Keratinocyte (primary cell): ENCODE measurements around the gene NUFIP2. TPM values are rescaled to one million over a fixed set of nuclear protein-coding genes. Genes with fewer than 3 reads are reported as not detected.
A peak's percentile ranks its signal among the peaks of the same experiment; 100 is the strongest.

Experiments
- DNase-seq: peaks from one replicate; pipeline ENCODE4 v3.0.0-alpha.2; 2011; ENCODE audit warnings: low read depth, missing footprints, low spot score
- FAIRE-seq: peaks from 2 replicates; lab custom pipeline; 2011; peaks lifted over from hg19 to GRCh38; lab: Jason Lieb, UNC
- H2AFZ ChIP-seq: 2 replicates; pipeline ENCODE4 v1.6.0; 2012; ENCODE audit warnings: low read length, control low read depth, inconsistent platforms; ENCODE audit not compliant: control insufficient read depth
- H3K27ac ChIP-seq: 2 replicates; pipeline ENCODE4 v1.5.1; 2011; ENCODE audit warnings: low read length; ENCODE audit not compliant: control insufficient read depth, insufficient read depth
- H3K27me3 ChIP-seq: 3 replicates; pipeline ENCODE4 v1.6.0; 2011; ENCODE audit warnings: low read length; ENCODE audit not compliant: control insufficient read depth, insufficient read depth; ENCODE audit errors: extremely low read depth
- H3K36me3 ChIP-seq, 2 experiments: 2 replicates in 1 of 2; 3 replicates in 1 of 2; pipeline ENCODE4 v1.5.1; 2011; ENCODE audit warnings: low read length in 2 of 2, mild to moderate bottlenecking in 1 of 2; ENCODE audit not compliant: control insufficient read depth in 2 of 2, insufficient read depth in 2 of 2; ENCODE audit errors: extremely low read depth in 1 of 2
- H3K4me1 ChIP-seq: 3 replicates; pipeline ENCODE4 v1.5.1; 2011; ENCODE audit warnings: low read length; ENCODE audit not compliant: control insufficient read depth, insufficient read depth; ENCODE audit errors: extremely low read depth
- H3K4me2 ChIP-seq: 3 replicates; pipeline ENCODE4 v1.6.0; 2011; ENCODE audit warnings: low read depth, low read length; ENCODE audit not compliant: control insufficient read depth, insufficient read depth; ENCODE audit errors: extremely low read depth
- H3K4me3 ChIP-seq, 3 experiments: fragments of 200-600 bp in 1 of 3; sonication (generic) in 1 of 3; 2 replicates in 2 of 3; 3 replicates in 1 of 3; pipeline ENCODE4 v1.5.1; 2011 to 2016; ENCODE audit warnings: low read length in 3 of 3, mild to moderate bottlenecking in 3 of 3, control low read depth in 2 of 3, inconsistent platforms in 1 of 3, low read depth in 1 of 3, mixed read lengths in 1 of 3, mixed run types in 1 of 3, moderate library complexity in 1 of 3; ENCODE audit not compliant: control insufficient read depth in 2 of 3, insufficient read depth in 2 of 3; ENCODE audit errors: extremely low read depth in 1 of 3
- H3K79me2 ChIP-seq: 2 replicates; pipeline ENCODE4 v1.6.0; 2012; ENCODE audit warnings: low read length; ENCODE audit not compliant: control insufficient read depth, insufficient read depth
- H3K9ac ChIP-seq: 3 replicates; pipeline ENCODE4 v1.6.0; 2011; ENCODE audit warnings: low read length; ENCODE audit not compliant: control insufficient read depth, insufficient read depth; ENCODE audit errors: extremely low read depth
- H3K9me1 ChIP-seq: 3 replicates; pipeline ENCODE4 v1.6.0; 2011; ENCODE audit warnings: low read length; ENCODE audit not compliant: control insufficient read depth, insufficient read depth; ENCODE audit errors: extremely low read depth
- H3K9me3 ChIP-seq: 2 replicates; pipeline ENCODE4 v1.5.1; 2012; ENCODE audit warnings: low read depth, low read length; ENCODE audit not compliant: control insufficient read depth
- H4K20me1 ChIP-seq: 3 replicates; pipeline ENCODE4 v1.6.0; 2011; ENCODE audit warnings: low read length; ENCODE audit not compliant: control insufficient read depth, insufficient read depth; ENCODE audit errors: extremely low read depth
- EZH2 ChIP-seq: IDR thresholded peaks from one replicate; pipeline ENCODE4 v1.6.1; 2012; ENCODE audit warnings: inconsistent platforms, mild to moderate bottlenecking, low read length, moderate library complexity
- dilution Hi-C: fragments of 300-500 bp; cut with MboI; formaldehyde crosslinking; loops from one replicate; pipeline ENCODE4 v1.7.0; 2020; ENCODE audit warnings: low sequenced_read_pairs; ENCODE audit not compliant: extremely low pct_ligation_motif_present
- polyA plus RNA-seq, 5 experiments: library from polyadenylated mRNA; depleted of rRNA in 3 of 5; stranded (reverse) in 3 of 5; stranded (forward) in 1 of 5; unstranded in 1 of 5; fragments of >200 nt; gene quantifications; 1 replicate in 1 of 5; 2 replicates in 3 of 5; 3 replicates in 1 of 5; pipeline versions ENCODE4 v1.2.1 to v1.2.3, GENCODE V29; 2011 to 2012; ENCODE audit warnings: missing spikeins in 2 of 5, low read depth in 1 of 5, low replicate concordance in 1 of 5
- TF ChIP-seq, protein P1 (sequence below), 3 experiments: IDR thresholded peaks in 1 of 3; conservative IDR thresholded peaks in 1 of 3; optimal IDR thresholded peaks in 1 of 3; 2 replicates in 2 of 3; 3 replicates in 1 of 3; pipeline versions ENCODE3 to v1.5.1; 2011; ENCODE audit warnings: low read length in 3 of 3, mild to moderate bottlenecking in 3 of 3, moderate library complexity in 2 of 3, control low read depth in 1 of 3, inconsistent platforms in 1 of 3; ENCODE audit not compliant: insufficient read depth in 2 of 3; ENCODE audit errors: extremely low read depth in 1 of 3

Gene NUFIP2
- polyA plus RNA-seq, 1 donor (not counting 4 experiments of a cell fraction or from before 2014, with no cell fraction given): 22.0 TPM

DNA sequence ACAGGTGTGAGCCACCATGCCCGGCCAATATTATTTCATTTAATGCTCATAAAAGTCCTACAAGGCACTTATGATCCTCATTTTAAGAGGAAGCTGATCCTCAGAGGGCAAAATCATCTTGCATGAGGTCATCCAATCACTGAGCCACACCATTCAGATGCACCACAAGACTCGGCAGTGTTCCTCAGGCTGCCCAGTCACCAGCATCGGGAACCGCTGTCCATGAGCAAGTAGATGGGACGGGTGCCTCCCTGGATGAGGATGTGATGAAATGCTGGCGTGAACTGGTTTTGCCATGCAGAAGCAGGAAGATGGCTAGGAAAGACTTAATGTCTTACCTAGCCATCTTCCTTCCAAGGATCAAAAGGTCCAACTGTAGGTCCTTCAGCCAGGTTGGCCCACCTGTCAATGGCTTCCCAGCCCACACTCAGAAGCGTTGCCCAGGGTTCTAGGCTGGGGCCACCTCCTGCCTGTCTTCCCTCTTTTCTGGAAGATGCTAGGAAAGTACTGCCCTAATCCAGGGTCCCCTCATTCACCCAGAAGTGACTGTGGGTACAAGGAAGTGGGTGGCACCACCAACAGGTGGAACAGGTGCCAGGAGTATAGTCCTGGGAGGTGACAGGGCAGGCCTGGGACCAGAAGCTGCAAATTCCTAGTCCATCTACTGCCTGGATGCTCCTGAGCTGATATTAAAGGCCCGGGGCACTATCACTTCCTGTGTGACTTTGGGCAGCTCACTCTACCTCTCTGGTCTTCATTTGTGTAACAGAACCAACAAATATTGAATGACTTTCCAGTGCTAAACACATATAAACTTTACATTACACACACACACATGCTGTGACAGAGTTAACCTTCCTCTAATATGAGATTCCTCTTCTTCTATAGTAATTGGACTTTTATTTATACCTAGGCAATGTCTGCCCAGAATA lies 79.5 kb downstream of the NUFIP2 start:
- dilution Hi-C loops: no loop called here
- no peak for DNase-seq
- Histone ChIP-seq H3K79me2 (no peaks in the 10 kb centered on the region), H3K27ac (no peak overlapping the region), H3K27me3 (no peaks in the 10 kb centered on the region), H4K20me1 (no peaks in the 10 kb centered on the region), H3K4me1 (peaks cover 50% of the 10 kb centered on the region), H2AFZ (no peak overlapping the region), H3K4me2 (no peak overlapping the region), H3K9me3 (no peaks in the 10 kb centered on the region), H3K4me3 (no peak overlapping the region), H3K9me1 (no peaks in the 10 kb centered on the region), H3K9ac (no peak overlapping the region), H3K36me3 (no peaks in the 10 kb centered on the region)
- FAIRE-seq: no peak
- no peak for TF ChIP-seq EZH2
- TF ChIP-seq, protein P1, sequence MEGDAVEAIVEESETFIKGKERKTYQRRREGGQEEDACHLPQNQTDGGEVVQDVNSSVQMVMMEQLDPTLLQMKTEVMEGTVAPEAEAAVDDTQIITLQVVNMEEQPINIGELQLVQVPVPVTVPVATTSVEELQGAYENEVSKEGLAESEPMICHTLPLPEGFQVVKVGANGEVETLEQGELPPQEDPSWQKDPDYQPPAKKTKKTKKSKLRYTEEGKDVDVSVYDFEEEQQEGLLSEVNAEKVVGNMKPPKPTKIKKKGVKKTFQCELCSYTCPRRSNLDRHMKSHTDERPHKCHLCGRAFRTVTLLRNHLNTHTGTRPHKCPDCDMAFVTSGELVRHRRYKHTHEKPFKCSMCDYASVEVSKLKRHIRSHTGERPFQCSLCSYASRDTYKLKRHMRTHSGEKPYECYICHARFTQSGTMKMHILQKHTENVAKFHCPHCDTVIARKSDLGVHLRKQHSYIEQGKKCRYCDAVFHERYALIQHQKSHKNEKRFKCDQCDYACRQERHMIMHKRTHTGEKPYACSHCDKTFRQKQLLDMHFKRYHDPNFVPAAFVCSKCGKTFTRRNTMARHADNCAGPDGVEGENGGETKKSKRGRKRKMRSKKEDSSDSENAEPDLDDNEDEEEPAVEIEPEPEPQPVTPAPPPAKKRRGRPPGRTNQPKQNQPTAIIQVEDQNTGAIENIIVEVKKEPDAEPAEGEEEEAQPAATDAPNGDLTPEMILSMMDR (optimal IDR thresholded peaks at IDR 0.05 in 1 of 3, IDR thresholded peaks at IDR 0.05 in 1 of 3, conservative IDR thresholded peaks at IDR 0.05 in 1 of 3; ENCODE audit: extremely low read depth in 1 of 3, insufficient read depth in 2 of 3, low read length in 3 of 3): no peak

DNA sequence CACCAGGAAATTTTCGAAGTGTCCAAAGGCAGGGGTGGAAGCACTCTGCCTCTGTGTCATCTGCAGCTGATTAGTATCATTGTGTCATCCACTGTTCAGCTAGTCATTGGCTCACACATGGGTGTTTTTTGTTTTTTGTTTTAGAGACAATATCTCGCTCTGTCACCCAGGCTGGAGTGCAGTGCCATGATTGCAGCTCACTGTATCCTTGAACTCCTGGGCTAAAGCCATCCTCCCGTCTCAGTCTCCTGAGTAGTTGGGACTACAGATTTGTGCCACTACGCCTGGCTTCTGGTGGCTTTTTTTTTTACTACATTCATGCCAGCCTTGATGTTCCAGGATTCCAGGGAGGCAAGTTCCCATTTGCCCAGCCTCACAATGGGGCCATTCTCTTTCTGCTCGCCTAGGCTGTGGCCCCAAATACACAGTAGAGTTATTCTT lies 81.2 kb downstream of the NUFIP2 start:
- Histone ChIP-seq H3K79me2 (no peaks in the 10 kb centered on the region), H3K36me3 (no peaks in the 10 kb centered on the region), H3K27ac (peak overlapping the region; percentile 3), H2AFZ (peak overlapping the region; percentile 65), H3K9ac (no peak overlapping the region), H3K4me2 (peak overlapping the region; percentile 25), H3K4me3 (no peak overlapping the region), H4K20me1 (no peaks in the 10 kb centered on the region), H3K9me3 (no peaks in the 10 kb centered on the region), H3K4me1 (peaks cover 43% of the 10 kb centered on the region), H3K9me1 (no peaks in the 10 kb centered on the region), H3K27me3 (no peaks in the 10 kb centered on the region)
- FAIRE-seq (peak; percentile 67), DNase-seq (no peak)
- dilution Hi-C loops: no loop called here
- TF ChIP-seq EZH2: no peak
- TF ChIP-seq, protein P1 (optimal IDR thresholded peaks at IDR 0.05 in 1 of 3, IDR thresholded peaks at IDR 0.05 in 1 of 3, conservative IDR thresholded peaks at IDR 0.05 in 1 of 3; ENCODE audit: extremely low read depth in 1 of 3, insufficient read depth in 2 of 3, low read length in 3 of 3): no peak
